GM18861 (cell line): ENCODE measurements around the gene REEP3.
A peak's percentile ranks its signal among the peaks of the same experiment; 100 is the strongest.
"Not testable (repeated sequence)": the region's sequence is repeated elsewhere in the genome, so short reads cannot be mapped to it uniquely, and the experiment has no call there.

Source experiments
- ATAC-seq: cut with Tn5 transposase; IDR thresholded peaks from one replicate; pipeline ENCODE4 v1.9.1; 2021; ENCODE audit not compliant: unreplicated experiment

REEP3 gene, protein sequence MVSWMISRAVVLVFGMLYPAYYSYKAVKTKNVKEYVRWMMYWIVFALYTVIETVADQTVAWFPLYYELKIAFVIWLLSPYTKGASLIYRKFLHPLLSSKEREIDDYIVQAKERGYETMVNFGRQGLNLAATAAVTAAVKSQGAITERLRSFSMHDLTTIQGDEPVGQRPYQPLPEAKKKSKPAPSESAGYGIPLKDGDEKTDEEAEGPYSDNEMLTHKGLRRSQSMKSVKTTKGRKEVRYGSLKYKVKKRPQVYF

DNA sequence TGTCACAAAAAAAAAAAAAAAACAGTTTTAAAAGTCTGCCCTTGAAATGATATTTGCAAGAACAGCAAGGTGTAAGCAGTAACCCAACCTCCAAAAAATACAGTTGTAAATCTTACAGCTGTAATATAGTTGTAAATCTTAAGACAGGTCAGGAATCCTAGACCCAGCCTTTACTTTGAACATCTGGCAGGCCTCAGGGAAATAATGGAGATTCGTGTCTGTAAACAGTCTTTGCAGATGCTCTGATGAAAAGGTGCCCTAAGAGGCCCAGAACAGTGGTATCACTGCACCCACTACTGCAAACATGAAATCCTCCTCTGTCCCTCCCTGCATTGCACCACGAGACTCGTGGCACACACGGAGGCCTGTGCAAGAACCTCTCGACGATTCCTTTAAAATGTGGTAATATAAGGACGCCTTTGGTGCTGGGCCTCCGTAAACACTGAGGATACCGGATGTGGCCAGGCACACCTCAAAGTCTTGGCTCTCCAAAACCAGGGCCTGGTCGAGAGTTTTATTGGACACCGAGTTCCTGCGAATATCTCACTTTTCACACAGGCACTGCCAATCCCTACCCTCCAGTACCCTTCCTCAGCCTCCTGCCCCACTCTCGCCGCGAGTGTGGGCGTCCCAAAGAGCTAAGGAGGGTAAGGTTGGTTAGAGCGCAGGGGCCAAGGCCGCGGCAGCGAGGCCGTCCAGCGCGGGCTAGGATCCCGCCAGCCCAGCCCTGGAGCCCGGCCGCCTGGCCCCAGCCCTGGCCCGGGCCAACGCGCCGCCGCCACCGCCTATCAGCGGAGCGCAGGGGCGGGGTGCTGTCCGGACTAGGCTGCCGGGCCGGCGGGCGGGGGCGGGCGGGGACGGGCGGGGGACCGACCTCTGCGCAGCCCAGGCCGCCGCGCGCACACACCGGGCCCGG is at the start of gene REEP3:
REEP3 (plus strand) TSS at position 902 of the 916 bp plus-strand sequence. CDS start 145 bp downstream, outside the sequence.
- ATAC-seq = peak; percentile 49

DNA sequence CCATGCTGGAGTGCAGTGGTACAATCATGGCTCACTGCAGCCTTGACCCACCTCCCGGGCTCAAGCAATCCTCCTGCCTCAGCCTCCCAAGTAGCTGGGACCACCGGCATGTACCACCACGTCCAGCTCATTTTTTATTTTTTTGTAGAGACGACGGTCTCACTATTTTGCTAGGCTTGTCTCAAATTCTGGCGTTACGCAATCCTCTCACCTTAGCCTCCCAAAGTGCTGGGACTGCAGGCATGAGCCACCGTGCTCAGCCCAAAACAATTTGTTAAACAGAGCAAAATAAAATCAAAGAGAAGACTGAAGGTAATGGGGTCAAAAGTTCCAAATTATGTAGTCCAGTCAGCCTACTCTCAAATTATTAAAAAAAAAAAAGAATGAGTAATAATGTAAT is 46.7 kb upstream of the REEP3 start:
- no peak for ATAC-seq

DNA sequence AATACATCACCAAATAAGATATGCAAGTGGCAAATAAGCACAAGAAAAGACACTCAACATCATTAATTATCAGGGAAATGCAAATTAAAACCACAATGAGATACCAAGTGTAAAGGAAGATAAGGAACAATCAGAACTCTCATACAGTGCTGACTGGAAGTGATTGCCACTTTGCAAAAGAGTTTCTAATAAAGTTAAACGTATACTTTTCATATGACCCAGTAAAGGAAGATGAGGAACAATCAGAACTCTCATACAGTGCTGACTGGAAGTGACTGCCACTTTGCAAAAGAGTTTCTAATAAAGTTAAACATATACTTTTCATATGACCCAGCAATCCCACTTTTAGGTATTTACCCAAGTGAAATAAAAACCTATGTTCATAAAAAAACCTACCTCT is 43.3 kb upstream of the REEP3 start:
- no peak for ATAC-seq

DNA sequence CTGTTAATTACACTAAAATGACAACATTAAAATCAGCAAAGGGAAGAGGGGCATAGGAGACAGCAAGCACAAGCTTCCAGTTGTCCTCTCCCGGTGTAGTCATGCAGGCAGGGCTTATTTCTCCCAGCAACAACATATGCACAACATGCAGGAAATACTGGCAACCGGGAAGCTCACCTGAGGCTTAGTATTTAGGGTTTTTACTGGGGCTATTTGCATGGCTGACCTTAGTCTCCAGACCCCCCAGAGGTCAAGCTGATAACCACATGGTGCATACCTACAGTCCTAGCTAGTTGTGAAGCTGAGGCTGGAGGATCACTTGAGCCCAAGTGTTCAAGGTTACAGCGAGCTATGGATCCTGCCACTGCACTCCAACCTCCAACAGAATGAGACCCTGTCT is 42.6 kb upstream of the REEP3 start:
- ATAC-seq = no peak

DNA sequence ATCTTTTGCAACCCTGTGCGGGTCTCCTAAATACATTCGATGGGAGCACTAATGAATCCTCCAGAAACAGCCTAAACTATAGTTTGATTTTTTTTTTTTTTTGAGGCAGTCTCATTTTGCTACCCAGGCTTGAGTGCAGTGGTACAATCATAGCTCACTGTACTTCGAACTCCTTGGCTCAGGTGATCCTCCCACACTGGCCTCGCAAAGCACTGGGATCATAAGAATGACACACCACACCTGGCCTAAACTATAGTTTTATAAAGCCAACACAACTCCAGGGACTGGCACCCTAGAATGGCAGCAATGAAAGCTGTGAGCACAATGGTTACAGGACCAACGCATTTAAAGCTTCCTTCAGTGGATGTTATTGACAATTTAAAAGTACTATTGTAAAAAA is 41.0 kb upstream of the REEP3 start:
- no peak for ATAC-seq

DNA sequence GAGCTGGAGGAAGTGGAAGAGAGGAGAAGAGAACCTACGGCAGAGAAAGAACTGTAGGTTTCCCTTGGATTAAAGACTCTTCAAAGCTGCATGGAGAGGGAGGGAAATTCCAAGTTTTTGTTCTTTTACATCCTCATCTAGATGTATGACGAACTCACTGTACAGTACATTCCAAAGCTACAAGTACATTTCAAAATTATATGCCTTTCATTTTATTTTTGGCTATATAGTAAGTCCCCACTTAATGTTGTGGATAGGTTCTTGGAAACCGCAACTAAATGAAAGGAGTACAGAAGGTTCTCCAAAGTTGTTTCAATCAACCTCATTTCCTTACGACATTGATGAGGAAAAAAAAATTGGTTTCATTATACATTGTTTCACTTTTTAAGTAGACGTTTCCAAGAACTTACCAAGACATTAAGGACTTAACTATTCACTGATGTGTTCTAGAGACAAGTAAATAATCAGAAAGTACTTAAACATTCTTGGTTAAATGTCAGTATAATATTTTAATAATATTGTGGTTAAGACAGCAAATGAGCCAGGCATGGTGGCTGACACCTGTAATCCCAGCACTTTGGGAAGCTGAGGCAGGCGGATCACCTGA is 39.3 kb upstream of the REEP3 start:
- no peak for ATAC-seq

DNA sequence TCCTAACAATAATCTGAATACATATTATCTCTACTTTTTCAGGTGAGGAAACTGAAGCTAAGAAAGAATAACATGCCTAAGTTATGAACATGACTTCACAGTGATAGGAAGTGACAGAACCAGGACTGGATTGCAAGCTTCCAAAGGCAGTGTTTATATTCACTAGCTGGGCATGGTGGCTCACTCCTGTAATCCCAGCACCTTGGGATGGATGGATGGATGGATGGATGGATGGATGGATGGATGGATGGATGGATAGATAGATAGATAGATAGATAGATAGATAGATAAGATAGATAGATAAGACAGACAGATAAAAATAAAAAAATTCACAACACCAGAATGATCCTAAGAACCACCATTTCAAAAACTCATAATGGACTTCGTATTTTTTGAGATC is 37.2 kb upstream of the REEP3 start:
- no peak for ATAC-seq

DNA sequence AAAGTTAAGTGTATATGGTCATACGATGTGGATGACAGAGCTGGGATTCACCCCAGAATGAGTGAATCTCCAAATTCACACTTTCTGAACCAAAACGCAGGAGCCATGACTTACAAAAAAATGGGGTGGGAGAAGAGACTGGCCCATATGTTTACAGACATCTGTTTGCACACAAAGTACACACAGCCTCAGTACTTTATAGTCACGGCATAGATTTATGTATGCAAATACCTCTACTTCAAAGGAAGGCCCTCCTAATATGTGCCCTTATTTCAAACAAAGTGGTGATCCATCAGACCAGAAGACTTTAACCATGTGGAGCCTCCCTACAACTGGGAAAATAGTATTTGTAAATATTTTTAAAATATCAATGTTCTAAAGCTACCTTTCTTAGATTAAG is 33.2 kb upstream of the REEP3 start:
- ATAC-seq = no peak

DNA sequence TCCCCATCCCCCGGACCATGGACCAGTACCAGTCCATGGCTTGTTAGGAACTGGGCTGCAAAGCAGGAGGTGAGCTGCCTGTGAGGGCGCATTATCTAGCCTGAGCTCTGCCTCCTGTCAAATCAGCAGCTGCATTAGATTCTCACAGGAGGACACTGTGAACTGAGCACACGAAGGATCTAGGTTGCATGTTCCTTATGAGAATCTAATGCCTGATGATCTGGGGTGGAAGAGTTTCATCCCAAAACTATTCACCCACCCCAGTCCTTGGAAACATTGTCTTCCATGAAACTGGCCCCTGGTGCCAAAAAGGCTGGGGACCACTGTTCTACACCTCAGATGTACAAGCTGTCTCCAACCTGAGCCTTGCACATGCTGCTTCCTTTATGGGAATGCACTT is 31.4 kb upstream of the REEP3 start:
- no peak for ATAC-seq

DNA sequence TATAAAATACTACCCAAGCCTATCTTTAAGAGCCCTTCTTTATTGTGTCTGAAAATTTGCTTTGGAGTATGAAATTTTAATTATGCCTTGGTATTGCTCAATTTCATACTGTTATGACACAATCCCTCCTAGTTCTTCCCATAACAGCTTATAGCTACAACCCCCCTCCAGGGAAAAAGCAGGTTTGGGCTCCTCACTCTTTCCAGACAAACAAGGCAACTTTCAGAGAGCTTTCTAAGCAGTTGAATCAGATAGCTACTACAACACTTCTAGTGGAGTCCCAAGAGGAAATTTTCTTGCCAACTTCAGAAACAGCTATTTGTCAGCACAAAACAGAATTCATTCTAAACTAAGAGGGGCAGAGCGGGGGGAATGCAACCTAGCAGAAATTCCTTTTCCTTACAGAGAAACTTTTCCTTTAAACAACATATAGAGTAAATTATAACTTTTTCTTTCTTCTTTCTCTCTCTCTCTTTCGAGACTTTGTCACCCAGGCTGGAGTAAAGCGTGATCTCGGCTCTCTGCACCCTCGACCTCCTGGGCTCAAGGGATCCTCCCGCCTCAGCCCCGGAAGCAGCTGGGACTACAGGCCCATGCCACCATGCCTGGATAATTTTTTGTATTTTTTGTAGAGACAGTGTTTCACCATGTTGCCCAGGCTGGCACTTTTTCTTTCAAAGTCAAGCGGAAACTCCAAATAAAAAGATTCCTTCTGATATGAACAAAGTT is 29.4 kb upstream of the REEP3 start:
- no peak for ATAC-seq

DNA sequence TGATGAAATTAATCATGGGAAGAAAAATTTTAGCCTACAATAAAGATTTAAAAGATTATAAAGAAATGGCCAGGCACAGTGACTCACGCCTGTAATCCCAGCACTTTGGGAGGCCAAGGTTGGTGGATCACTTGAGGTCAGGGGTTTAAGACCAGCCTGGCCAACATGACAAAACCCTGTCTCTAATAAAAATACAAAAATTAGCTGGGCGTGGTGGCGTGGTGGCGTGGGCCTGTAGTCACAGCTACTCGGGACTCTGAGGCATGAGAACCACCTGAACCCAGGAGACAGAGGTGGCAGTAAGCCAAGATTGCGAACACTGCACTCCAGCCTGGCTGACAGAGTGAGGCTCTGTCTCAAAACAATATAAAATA is 28.9 kb upstream of the REEP3 start:
- ATAC-seq = not testable (repeated sequence)

DNA sequence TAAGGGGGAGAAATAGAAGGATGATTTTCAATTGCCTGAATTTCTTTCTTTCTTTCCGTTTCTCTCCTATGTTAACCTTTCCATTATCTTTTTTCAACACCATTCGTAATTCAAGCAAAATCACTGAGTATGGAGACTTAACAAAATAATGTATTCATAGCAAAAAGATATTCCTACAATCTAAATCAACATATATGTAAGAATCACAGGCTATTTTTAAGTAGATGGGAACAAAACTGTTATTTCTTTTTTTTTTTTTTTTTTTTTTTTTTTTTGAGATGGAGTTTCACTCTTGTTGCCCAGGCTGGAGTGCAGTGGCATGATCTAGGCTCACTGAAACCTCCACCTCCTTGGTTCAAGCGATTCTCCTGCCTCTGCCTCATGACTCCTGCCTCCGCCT is 28.2 kb upstream of the REEP3 start:
- no peak for ATAC-seq

DNA sequence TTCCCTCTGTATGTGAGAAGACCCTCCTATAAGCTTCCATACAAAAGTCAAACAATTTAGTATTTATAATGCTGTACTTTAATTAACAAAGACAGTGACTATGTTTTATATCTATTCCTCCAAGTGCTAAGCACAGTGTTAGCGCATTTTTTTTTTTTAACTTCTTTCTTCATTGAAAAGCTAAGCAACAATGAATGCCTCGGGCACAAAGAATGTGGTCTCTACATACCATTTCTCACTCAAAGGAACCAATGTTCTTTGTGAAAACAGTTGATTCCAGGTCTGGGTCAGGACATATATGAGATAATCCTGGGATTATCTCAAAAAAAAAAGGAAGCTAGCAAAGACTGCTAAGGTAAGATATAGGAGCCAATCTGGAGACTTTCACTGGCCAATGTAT is 26.2 kb upstream of the REEP3 start:
- ATAC-seq = no peak

DNA sequence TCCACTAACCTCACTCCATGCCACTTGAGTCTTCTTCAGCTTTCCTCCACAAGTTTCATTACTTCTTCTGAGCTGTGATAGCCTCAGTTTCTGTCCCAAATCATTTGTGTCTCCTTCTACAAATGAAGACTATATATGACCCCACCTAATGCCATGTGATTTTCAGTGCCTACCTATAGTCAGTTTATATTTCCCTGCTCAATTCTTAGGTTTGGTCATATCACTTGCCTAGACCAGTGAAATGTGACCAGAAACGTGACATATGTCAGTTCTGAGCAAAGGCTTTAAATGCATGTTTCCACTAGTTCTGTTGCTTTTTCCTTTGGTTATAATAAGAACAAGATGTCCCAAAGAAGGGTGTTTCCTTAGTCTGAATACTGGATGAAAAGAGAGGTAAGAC is 24.6 kb upstream of the REEP3 start:
- no peak for ATAC-seq

DNA sequence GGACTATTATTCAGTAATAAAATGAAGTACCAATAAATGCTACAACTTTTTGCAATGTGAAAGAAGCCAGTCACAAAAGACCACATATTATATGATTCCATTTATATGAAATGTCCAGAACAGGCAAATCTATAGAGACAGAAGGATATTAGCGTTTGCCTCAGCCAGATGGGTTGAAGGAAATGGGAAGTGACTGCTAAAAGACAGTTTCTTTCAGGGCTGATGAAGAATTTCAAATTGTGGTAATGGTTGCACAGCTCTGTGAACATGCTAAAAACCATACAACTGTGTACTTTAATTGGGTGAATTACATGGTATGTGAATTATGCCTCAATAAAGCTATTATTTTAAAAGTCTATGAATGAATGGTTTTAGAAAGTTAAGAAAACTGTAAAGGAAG is 23.9 kb upstream of the REEP3 start:
- ATAC-seq = no peak

DNA sequence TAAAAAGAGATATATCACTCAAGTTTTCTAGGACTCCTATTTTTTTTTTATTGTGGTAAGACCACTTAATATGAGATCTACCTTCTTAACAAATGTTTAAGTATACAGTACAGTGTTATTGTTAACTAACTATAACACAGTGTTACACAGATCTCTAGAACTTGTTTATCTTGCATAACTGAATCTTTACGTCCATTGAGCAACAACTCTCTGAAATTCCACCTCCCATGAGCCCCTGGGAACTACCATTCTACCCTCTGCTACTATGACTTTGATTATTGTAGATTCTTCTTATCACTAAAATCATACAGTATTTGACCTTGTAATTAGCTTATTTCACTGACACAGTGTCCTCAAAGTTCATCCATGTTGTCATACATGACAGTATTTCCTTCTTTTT is 22.5 kb upstream of the REEP3 start:
- no peak for ATAC-seq

DNA sequence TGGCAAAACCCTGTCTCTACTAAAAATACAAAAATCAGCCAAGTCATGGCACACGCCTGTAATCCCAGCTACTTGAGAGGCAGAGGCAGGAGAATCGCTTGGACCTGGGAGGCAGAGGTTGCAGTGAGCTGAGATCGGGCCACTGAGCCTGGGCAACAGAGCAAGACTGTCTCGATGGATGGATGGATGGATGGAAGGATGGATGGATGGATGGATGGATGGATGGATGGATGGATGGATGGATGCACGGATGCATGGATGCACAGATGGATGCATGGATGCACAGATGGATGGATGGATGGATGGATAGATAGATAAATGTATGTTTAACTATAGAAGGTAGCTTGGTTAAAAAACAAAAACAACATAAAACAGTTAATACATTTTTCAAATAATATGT is 20.6 kb upstream of the REEP3 start:
- not testable (repeated sequence) for ATAC-seq

DNA sequence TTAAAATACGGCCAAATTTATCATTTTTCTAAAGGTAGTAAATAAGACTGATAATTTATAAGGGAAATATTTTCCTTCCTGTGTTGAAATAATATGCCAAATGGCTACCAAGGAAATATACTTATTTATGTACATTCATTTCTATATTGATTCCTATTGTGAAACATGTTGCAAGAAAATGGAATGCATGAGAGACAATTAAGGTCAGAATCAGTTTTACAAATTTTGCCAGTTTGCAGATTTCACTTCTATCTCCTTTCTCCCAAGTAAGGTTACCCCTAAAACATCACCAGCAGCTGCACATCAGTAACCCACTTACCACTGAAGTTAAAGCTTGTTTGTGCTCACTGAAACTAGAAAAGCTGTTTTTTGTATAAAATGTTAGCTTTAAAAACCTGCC is 19.2 kb upstream of the REEP3 start:
- no peak for ATAC-seq

DNA sequence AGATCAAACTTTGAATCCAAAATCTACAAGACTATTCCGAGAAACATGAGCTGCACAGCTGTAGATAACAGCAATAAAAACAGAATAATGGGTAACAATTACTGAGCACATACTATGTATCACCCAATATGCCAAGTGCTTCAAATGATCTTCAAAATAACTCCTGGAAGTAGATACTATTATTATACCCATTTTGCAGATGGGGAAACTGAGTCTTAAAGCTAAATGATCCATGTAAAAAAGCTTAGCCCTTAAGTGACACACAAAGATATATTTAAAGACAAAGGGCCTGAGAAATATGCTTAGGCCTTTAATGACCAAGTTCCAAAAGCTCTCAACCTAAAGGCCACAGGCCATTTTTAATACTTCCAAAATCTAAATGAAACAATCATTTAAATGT is 18.4 kb upstream of the REEP3 start:
- ATAC-seq = no peak

DNA sequence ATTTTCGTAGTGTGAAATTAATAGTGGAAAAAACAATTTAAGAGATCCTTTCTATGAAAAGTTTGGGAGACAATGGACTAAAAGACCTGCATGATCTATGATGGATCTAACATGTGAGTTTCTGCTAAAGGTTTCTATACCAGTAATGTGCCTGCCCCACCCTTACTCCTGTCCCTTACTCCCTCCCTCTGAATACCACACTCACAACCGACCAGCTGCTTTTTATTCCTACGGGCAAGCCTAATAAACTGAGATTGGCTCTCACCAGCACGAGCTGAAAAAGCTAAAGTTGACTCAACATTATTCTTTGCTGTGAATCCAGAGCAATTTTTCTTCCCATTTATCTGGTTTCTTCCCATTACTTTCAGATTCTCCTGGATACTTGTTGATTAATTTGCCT is 17.8 kb upstream of the REEP3 start:
- ATAC-seq = no peak

DNA sequence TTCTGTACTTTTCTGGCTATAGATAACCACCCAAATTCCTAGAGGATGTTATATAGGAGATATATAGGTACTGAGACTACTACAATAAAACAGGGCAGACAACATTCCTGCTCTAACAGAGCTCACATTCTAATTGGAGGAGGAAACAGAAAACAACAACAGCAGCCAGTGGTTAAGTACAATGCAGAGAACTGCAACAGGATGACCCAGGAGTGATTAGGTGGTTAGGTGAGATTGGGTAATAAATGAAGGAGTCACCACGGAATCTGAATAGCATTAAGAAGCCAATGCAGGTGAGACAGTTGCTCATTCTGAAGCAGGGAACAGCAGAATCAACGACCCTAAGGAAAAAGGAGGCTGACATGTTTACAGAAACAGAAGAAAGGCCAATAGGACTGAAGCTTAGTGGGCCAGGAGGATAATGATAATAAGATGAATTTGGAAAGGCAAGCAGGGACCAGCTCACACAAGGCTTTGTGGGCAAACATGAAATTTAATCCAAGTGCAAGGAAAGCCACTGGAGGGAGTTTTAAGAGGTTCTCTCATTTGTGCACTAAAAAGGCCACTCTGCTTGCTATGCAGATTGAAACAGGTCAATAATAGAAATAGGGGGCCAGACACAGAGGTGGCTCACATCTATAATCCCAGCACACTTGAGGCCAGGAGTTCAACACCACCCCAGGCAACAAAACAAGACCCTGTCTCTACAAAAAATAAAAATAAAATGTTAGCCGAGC is 16.9 kb upstream of the REEP3 start:
- ATAC-seq = no peak
